Astrocyte (in vitro differentiated cells and primary cell): ENCODE data around the gene PDGFD.

Experiments
- CTCF ChIP-seq: IDR thresholded peaks from 2 replicates; pipeline ENCODE4 v1.5.1; 2011; ENCODE audit warnings: low read depth, mild to moderate bottlenecking, inconsistent platforms, low read length, moderate library complexity; ENCODE audit not compliant: insufficient read depth
- EZH2 ChIP-seq: IDR thresholded peaks from 2 replicates; pipeline ENCODE4 v1.6.1; 2012; ENCODE audit warnings: mild to moderate bottlenecking, low read length, inconsistent platforms; ENCODE audit not compliant: insufficient read depth

- TF ChIP-seq CTCF (no peak), EZH2 (no peak)
Observed at GRCh38 chr11:103926990-103927389, 237.0 kb downstream of the PDGFD start.
